ENCODE results near the gene RBM10.

GRCh38 chrX:47222751-47223350 lies 77.8 kb downstream of the RBM10 start:
- TF ChIP-seq EZH2 (IDR thresholded peaks at IDR 0.05; ENCODE audit: low read depth, unreplicated experiment): no peak
- no peak for TF ChIP-seq CTCF (conservative IDR thresholded peaks at IDR 0.05; ENCODE audit: low read depth in 2 of 2)
- TF ChIP-seq REST (IDR thresholded peaks at IDR 0.05; ENCODE audit: unreplicated experiment): no peak
- no peak for TF ChIP-seq NANOG (IDR thresholded peaks at IDR 0.05; ENCODE audit: borderline replicate concordance)

Measured in GM23338 (cell line).